GM19023 (cell line): ENCODE measurements around the gene ADAMTSL1.

Experiments
- ATAC-seq: cut with Tn5 transposase; IDR thresholded peaks from one replicate; pipeline ENCODE4 v1.9.1; 2021; ENCODE audit warnings: mild to moderate bottlenecking, moderate library complexity; ENCODE audit not compliant: unreplicated experiment

Gene ADAMTSL1

DNA sequence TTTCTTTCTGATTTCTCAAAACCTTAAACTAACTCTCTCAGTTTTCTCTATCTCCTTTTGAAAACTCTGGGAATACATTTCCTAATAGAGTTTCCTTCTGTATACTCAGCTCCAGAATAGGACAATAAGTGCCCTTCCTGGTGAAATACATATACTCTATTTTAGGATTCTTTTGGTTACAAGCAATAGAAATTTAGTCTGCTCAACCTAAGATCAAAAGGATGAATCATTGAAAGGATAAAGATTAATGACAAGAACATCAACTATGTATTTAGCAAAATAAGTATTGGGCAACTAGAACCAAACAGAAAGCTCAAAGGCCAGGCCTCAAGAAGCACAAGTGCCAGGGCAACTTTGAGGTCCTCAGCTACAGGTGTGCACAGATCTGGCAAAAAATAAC is 127.1 kb downstream of the ADAMTSL1 start:
- ATAC-seq = no peak

DNA sequence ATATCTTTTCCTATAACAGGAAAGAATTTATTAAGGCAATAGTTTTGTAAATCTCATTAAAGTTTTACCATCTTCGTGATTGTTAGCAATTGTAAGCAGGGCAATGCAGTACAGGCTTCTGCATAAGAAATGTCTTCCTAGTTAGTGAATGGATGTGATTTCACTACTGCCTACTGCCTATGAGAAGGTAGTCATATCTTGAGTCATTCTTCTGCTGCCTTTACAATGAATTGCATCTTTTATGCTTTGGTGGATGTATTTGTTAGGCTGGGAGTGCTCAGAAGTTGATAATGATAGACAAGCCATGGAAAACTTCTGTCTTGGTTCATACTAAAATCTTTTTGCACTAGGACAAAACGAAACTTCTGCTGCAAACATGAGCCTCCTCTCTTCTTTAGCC is 128.0 kb downstream of the ADAMTSL1 start:
- ATAC-seq = no peak

DNA sequence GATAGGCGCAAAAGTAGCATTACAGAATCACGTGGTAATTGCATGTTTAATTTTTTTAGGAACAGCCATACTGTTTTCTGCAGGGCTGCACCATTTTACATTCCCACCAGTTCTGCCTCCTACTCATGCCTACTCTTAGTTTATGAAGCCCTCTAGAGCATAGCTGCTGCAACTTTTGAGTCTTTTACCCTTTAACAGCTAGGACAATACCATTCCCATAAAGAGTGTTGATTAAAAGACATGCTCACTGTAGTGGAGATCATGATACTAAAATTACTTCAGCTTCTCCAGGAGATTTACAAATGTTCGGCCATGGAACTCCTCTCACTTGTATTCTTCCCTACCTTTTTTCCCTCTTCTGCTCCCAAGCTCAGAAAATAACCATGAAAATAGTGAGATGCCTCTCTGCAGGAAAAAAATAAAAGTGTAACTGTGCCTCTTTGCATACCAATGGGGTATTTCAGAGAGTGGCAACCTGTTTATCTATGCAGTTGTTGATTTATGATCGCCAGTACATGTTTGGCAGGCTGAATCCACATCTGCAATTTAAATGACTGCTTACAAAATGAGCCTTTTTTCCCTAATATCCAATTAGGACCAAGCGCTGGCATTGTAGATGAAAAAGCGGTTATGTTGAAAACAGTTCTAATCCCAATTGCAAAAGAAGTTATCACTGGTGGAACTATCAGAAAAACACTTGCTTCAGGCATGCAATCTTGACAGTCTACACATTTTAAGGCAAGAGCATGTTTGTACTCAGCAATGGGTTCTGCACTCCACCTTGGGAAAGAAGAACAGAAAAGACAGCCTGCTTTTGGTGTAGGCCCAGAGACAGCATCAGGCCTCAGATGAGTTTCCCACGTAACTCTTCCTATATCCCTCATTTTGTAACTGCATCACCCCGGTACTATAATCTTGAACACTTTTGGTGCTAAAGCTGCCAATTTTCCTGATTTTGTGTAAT is 131.1 kb downstream of the ADAMTSL1 start:
- no peak for ATAC-seq

DNA sequence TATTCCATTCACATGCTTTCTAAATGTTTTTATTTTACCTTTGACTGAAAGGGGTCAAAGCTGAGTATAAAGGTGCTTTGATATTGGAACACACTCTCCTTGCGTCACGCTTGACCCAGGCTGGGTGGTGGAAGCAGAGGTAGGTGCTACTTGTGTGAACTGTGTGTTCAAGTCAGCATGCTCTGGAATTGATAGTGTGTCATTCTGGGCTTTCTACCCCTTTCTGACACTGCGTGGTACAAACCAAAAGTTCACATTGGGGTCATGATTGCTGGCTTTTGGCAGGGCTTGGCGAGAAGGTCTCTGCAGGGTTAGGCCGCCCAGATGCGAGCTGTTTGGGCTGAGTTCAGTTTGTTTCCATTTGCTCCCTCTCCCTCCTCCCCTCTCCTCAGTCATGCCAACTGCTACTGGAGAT is 131.8 kb downstream of the ADAMTSL1 start:
- no peak for ATAC-seq

DNA sequence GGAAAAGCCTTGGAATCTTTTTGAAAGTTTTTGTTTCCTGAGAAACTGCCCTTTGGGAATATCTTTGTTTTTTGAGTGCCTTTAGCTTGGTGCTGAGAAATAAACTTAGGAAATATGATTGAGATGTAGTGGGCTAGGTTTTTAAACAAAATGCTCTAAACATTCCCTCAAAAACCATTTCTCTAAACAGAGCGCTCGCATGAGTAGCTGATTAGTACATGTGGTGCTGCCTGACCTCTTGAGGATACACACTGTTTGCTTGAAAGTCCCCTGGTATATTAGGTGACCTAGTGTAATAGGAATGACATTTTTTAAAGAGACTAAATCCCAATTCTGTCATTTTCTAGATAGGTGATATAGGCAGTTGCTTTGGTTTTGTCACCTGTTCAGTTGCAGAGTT is 132.3 kb downstream of the ADAMTSL1 start:
- no peak for ATAC-seq

DNA sequence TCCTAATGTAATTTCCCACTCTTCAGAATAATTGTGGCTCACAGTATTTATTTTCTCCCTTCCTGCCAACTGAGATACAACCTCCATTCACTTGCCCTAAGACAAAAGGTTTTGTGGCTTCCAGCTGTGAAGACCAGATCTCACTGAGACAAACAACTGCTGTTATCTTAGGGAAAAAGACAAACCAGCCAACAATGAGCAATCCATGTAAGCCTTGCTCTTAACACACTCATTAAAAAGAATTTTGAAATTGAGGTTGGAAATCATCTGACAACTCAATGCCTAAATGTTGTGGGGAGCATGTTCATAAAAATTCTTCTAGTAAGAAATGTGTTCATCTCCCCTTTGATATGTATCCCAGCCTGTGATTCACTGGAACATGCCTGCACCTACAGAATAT is 132.9 kb downstream of the ADAMTSL1 start:
- no peak for ATAC-seq

DNA sequence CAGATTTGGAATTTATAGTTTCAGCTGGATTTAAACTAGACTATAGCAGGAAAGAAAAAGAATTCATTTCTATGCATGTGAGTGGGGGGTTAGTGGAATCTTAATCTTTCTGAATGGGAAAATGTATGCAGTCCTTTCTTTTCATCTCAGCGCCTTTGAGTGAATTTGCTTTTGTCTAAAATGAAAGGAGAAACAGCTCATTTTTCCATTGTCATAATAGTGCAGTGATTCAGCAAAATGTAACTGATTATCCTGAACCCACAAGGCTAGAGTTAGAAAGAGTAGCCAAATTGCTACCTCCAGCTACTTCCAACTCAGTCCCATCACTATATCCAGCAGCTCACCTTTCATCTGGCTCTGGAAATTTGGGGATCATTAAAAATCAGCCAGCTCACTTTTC is 134.4 kb downstream of the ADAMTSL1 start:
- no peak for ATAC-seq

DNA sequence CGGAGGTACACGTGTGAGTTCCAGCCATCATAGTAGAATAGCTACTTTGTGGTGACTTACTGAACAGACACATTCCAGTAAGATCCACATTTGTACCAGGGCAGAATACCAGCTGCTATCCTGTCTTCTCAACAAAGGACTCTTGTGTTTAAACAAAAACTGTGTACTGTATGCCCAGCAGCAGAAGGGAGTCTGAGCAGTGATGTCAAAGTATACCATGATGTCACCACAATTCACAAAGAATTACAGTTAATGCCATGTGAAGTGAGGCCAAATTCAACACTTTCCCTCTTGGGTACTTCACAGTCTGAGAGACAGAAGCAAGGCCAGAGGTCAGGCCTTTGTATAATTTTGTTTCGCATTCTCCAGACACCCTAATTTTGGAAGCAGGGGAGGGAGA is 137.0 kb downstream of the ADAMTSL1 start:
- no peak for ATAC-seq

DNA sequence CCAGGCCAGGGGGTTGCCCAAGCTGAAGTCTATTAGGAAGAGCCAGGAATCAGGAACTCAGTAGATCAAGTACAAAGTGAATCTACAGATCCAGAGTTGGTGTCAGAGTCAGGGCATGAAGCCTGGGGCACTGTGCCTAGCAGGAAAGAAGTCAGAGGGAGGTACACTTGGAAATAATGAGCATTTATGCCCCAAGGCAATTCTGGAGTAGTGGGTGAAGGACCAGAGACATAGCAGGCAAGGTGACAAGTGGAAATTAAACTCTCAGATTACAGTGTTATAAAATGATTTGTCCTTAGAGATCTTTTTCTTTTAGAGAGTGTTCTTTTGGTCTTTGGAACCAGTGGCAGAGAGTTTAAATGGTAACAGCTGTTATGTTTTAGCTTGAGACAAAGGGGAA is 138.0 kb downstream of the ADAMTSL1 start:
- no peak for ATAC-seq

DNA sequence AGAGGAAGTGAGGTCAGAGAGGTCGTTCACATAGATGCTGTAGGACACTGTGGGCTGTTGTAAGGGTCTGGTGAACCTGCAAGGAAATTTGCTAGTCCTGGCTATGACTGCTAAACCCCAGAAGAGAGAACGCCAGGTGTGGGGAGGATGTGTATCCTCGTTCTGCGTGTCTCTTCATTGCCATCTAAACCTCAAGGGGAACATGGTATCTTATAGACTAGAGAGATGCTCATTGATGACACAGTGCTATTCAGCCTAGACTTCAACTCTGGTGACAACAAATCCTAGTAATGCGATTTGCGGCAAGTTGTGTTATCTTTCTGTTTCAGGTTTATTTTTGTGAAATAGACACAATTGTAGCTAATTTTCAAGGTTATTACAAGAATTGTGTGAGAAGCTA is 140.2 kb downstream of the ADAMTSL1 start:
- ATAC-seq = no peak

DNA sequence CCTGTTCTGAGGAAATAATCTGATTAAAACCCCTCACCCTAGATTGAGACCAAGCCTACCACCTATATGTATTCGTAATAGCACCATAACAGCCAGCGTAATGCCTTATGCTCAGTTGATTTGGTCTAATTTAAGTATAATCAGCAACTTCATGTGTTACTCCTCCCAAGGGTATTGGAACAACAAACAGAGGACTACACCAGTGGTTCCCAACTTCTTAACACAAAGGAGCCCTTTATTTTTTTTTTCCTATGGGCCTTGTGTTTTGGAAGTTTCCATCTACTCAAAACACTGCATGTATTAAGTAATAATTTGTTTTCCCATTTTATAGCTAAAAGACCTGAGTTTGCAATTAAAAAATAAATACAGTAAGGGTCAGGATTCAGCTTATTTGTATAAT is 140.7 kb downstream of the ADAMTSL1 start:
- no peak for ATAC-seq

DNA sequence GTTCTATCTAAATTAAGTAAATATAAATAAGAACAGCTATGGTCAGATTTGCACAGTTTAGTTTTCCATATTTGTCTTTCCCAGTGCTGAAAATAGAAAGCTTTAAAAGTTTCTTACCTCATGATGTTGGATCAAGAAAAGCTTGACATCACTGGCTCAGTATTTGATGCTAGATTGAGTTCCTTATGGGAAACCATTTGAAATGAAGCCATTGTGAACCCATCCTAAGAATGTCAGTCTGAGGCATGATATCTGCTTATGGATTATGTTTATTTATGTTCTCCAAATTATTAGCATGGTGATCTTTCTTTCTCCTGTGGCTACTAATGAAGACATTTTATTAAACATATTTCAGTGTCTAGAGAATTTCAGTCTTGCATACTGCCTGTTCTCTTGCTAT is 143.0 kb downstream of the ADAMTSL1 start:
- ATAC-seq = no peak

DNA sequence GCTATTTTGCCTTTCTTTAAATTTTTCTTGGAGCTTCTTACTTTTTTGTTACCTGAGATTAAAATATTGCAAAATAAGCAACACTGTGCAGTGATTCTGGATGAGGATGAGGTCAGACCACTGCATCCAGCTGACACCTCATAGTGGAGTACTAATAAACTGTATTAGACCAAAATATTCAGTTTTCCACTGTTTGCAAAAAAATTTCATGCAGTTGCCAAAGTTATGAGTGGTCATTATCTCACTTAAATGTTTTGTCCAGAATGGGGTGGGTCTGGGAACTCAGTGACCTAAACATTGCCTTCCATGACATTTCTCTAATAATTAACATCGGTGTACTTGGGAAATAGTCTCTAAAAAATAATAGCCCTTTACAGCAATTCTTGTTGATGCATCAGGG is 143.8 kb downstream of the ADAMTSL1 start:
- no peak for ATAC-seq

DNA sequence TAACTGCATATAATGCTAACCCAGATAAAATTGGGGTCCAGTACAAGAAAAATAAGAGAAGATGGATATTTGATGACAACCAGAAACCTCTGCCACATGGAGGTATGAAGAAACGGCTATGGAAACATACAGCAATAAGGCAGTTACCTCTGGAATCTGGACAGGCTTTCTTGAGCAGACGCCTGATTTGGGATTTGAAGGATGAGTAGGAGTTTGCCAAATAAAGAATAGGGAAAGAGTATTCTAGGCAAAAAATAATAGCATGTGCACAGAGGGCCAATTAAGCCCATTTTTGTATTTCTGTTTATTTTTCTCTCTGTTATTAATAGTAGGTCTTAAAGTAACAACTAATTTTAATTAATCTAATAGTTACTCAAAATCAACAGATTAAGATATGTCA is 144.9 kb downstream of the ADAMTSL1 start:
- no peak for ATAC-seq

DNA sequence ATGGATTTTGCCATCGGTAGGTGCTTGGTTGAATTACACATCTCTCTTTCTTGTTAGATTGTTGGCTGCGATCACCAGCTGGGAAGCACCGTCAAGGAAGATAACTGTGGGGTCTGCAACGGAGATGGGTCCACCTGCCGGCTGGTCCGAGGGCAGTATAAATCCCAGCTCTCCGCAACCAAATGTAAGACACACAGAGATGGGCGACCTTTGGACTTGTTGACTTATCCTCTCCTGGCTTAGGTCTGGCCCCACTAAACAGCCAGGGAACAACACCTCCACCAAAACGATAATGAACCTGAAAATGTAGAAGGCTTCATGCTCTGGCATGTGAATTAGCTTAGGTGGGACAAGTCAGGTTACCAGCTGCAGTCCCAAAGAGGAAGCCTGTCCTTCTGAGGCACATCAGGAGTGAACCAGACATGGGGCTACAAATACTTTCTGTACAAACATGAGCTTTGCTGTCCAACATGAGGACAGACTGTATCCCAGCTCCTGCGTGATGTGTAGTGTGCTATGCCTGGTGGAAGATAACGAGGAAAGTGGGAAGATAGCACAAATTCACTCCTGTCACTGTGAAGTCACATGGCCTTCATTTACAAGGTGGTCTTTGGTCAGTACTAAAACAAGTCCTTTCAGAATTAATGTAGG is 148.4 kb downstream of the ADAMTSL1 start:
- ATAC-seq = no peak

DNA sequence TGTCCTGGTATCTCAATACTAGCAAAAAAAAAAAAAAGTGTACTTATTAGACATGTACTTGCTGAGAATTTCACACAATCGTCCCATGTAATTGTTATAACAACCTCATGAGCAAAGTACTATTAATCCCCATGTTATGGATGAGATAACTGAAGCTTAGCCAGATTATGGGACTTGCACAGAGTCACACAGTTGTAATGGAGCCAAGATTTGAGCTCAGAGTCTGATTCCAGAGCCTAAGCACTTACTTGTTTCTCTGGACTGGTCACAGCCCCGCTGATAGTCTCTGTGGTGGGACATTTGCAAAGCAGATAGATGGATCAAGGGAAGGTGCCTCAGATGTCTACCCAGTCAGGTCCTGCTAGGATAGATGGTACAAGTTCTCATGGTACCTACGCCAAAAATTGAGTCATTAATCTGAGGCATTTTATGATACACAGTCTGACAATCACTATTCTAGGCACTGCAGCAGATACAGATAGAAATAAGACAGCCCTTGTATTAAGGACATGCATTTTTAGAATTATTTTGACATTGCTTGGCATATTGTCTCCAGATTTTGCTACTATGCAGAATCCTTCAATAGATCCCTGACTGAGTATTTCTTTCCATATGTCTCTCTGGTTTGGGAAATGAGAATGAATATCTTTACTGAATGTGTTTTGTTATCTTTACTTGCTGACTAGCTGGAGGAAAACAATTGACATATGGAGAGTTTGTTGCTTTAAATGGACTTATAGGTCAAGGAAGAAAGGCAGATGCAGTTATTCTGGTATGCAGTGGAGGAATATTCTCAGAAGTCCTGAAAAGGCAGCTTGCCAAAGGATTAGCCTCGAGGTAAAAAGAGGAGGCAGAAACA is 149.5 kb downstream of the ADAMTSL1 start:
- no peak for ATAC-seq

DNA sequence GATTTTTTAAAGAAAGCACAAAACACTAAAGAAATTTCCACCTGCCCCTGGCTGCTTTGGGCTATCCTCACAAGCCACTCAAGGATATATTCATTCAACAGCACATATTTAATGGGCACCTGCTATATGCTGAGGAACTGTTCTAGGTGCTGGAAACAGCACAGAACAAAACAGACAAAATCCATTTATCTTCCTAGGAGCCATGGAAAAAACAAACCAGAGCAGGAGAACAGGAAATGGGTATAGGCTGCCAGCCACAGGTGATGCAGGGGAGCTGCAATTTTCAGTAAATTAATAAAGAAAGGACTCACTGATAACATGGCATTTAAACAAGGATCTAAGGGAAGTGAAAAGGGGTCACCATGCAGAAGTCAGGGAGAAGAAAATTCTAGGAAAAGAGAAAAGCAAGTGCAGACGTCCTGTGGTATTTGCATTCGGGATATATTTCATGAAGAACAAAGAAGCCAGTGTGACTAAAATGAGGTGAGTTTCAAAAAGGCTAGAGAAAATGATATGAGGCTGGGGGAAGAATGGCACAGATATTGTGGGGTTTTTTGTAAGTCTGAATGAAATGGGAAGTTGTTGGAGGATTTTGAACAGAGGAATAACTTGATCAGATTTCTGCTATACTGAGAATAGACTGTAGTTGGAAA is 152.2 kb downstream of the ADAMTSL1 start:
- no peak for ATAC-seq

DNA sequence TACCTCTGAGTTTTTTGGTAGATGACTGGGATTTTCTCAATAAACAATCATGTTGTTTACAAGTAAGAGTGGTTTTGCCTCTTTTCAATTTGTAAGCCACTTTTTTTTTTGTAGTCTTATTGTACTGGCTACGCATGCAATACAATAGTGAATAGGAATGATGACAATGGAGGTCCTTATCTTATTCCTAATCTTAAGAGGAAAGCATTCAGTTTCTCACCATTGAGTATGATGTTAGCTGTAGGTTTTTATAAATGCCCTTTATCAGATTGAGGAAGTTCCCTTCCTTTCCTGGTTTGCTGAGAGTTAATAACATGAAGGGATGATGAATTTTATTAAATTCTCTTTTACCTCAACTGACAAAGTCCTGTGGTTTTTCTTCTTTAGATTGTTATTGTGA is 155.2 kb downstream of the ADAMTSL1 start:
- no peak for ATAC-seq

DNA sequence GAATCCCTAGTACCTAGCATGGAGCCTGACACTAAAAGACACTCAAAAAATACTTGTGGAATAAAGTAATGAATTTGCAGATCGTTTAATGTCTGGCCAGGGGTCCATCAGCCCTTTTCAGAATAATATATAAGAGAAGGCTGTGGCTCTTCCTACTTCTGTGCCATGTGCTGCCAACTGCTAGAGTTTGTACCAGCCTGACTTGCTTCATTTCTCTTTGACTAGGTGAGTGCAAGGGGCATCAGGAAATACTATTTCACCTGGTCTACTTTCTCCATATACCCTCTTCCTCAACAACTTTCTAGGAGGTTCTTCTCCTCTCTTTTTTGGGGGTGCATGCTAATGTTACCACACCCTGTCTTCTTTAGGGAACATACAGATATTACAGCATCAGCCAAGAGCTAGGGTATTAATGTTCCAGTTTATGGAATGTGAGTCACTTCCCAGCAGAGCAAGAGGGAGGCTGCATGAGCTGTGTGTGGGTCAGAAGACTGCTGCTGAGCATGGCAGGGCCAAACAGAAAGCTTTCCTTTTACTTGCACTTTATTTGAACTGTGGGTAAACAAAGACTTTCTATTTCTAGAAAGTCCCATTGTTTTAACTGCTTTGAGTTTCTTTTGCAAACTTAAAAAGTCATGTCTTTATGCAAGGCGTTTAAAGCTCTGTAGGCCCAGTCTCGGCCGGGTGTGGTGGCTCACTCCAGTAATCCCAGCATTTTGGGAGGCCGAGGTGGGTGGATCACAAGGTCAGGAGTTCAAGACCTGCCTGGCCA is 158.9 kb downstream of the ADAMTSL1 start:
- ATAC-seq = no peak

DNA sequence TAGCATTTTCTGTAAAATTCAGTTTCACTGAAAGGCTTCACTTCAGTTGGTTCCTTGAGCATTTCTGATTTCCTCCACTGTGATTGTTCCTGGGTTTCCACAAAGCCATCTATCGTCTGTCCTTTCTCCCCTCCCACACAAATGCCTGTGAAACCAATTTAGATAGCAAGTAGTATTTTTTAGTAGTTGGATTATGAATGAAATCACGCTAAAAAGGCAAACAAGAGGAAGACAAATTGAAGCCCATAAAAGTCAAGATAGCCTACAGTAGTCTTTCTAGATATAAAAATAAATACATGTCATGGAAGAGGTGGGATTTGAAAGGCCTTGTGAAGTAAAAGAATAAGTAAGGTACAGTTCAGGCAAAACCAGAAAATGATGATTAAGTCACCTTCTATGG is 162.8 kb downstream of the ADAMTSL1 start:
- ATAC-seq = no peak
